ENCODE results near the gene CXCR1. TPM values are rescaled to one million over a fixed set of nuclear protein-coding genes. Genes with fewer than 3 reads are reported as not detected.

Gene CXCR1
- total RNA-seq, 2 donors from 2014 or later: 0.41 to 4.4 TPM

Other genes starting within 250 kb of the CXCR1 start
- gene TNS1, start 164.0 kb downstream of the CXCR1 start, total RNA-seq: 1,000 to 10,000 TPM; 1,836 to 2,296 TPM
- gene RUFY4, start 97.7 kb downstream of the CXCR1 start, total RNA-seq: under 1 TPM in 1 of 2 donors, not detected in 1; 0.68 TPM
- gene CXCR2, start 40.9 kb downstream of the CXCR1 start, total RNA-seq: 1 to 10 TPM in 1 of 2 donors, not detected in 1; 3.0 TPM
- 100 to 1,000 TPM; 378 to 469 TPM for gene ARPC2, start 50.2 kb upstream of the CXCR1 start, total RNA-seq
- gene GPBAR1, start 94.1 kb upstream of the CXCR1 start, total RNA-seq: 1 to 10 TPM; 3.5 to 4.2 TPM
- 10 to 100 TPM; 95.9 to 97.5 TPM for gene AAMP, start 103.2 kb upstream of the CXCR1 start, total RNA-seq
- gene PNKD, start 103.6 kb upstream of the CXCR1 start, total RNA-seq: 10 to 100 TPM; 19.4 to 38.4 TPM
- 100 to 1,000 TPM; 324 to 369 TPM for gene TMBIM1, start 125.5 kb upstream of the CXCR1 start, total RNA-seq
- gene CATIP, start 189.9 kb upstream of the CXCR1 start, total RNA-seq: not detected
- 100 to 1,000 TPM; 122 to 190 TPM for gene SLC11A1, start 215.3 kb upstream of the CXCR1 start, total RNA-seq
- gene CTDSP1, start 232.9 kb upstream of the CXCR1 start, total RNA-seq: 100 to 1,000 TPM; 141 to 182 TPM

All from thoracic aorta (tissue), 2 donors.